K562 (cell line): ENCODE data around the gene LPAR3. TPM values are rescaled to one million over a fixed set of nuclear protein-coding genes. Genes with fewer than 3 reads are reported as not detected.

ENCODE experiments used
- ATAC-seq: fragments of 200-7000 bp; cut with Tn5 transposase; 3 replicates; pipeline ENCODE4 v1.9.1; 2020; ENCODE audit warnings: moderate library complexity
- BruUV-seq: library from RNA; stranded (reverse); fragments of 400-500 nt; replicated peaks from 2 replicates; lab custom pipeline; 2021; lab: Mats Ljungman, UMichigan
- CTCF ChIA-PET: fragments of 300-600 bp; formaldehyde crosslinking; extraction: SDS; loops from one replicate; lab custom pipeline; 2021; ENCODE audit warnings: low intra/inter-chr PET ratio; lab: Yijun Ruan, JAX
- POLR2A ChIA-PET: fragments of 300-600, 350-650 bp; sonication (Branson Sonifier 250); formaldehyde crosslinking; extraction: SDS; loops from one replicate; lab custom pipeline; 2021; ENCODE audit warnings: antibody characterized with exemption, inconsistent platforms; lab: Yijun Ruan, JAX
- DNase-seq, 4 experiments: peaks; one replicate each; pipeline versions ENCODE4 v3.0.0 to v3.0.0-alpha.2; 2011 to 2018; ENCODE audit warnings: low spot score in 3 of 4, mixed read lengths in 3 of 4; ENCODE audit errors: extremely low read depth in 1 of 4
- FAIRE-seq: peaks from 2 replicates; lab custom pipeline; 2011; peaks lifted over from hg19 to GRCh38; lab: Jason Lieb, UNC
- H2AFZ ChIP-seq: 2 replicates; pipeline ENCODE4 v1.6.0; 2011; ENCODE audit warnings: low read depth, low read length, control low read depth, inconsistent platforms
- H3K27ac ChIP-seq: fragments of 200-600 bp; 3 replicates; pipeline ENCODE4 v1.8.0; 2011; ENCODE audit warnings: low read depth, mild to moderate bottlenecking, control low read depth, inconsistent platforms, low read length, moderate library complexity, mixed read lengths; ENCODE audit errors: extremely low read depth
- H3K27me3 ChIP-seq, 2 experiments: fragments of 300-600 bp in 1 of 2; 2 replicates in 1 of 2; 3 replicates in 1 of 2; pipeline versions ENCODE4 v1.6.0 to v1.8.0; 2011; ENCODE audit warnings: inconsistent platforms in 2 of 2, low read length in 2 of 2, mild to moderate bottlenecking in 1 of 2, mixed read lengths in 1 of 2, moderate library complexity in 1 of 2; ENCODE audit not compliant: control insufficient read depth in 2 of 2, insufficient read depth in 2 of 2
- H3K36me3 ChIP-seq: fragments of 300-600 bp; 3 replicates; pipeline ENCODE4 v1.8.0; 2011; ENCODE audit warnings: mild to moderate bottlenecking, low read length, inconsistent platforms; ENCODE audit not compliant: control insufficient read depth, insufficient read depth
- H3K4me1 ChIP-seq, 2 experiments: fragments of 200-600 bp in 1 of 2; replicated peaks in 1 of 2; 2 replicates in 1 of 2; 3 replicates in 1 of 2; pipeline versions ENCODE4 v1.5.1 to v1.8.0; 2011; ENCODE audit warnings: inconsistent platforms in 2 of 2, low read length in 2 of 2, mild to moderate bottlenecking in 1 of 2, mixed read lengths in 1 of 2, moderate library complexity in 1 of 2; ENCODE audit not compliant: control insufficient read depth in 2 of 2, insufficient read depth in 2 of 2
- H3K4me2 ChIP-seq: 2 replicates; pipeline ENCODE4 v1.6.1; 2011; ENCODE audit warnings: low read length, control low read depth, inconsistent platforms, mixed read lengths; ENCODE audit not compliant: insufficient read depth
- H3K4me3 ChIP-seq: fragments of 200-600 bp; sonication (generic), shearing (Covaris generic); 2 replicates; pipeline ENCODE4 v1.5.1; 2016; ENCODE audit warnings: control low read depth, inconsistent platforms
- H3K79me2 ChIP-seq: fragments of 200-600 bp; 3 replicates; pipeline ENCODE4 v1.8.0; 2011; ENCODE audit warnings: low read length, inconsistent platforms; ENCODE audit not compliant: control insufficient read depth, insufficient read depth
- H3K9ac ChIP-seq, 2 experiments: 2 replicates each; pipeline versions ENCODE4 v1.6.0 to v1.6.1; 2011; ENCODE audit warnings: low read depth in 2 of 2, low read length in 2 of 2, control low read depth in 1 of 2, inconsistent platforms in 1 of 2, mild to moderate bottlenecking in 1 of 2, mixed read lengths in 1 of 2; ENCODE audit not compliant: insufficient read depth in 1 of 2
- H3K9me1 ChIP-seq: one replicate; pipeline ENCODE4 v1.6.0; 2011; ENCODE audit warnings: inconsistent platforms, mild to moderate bottlenecking, low read length, moderate library complexity; ENCODE audit not compliant: control insufficient read depth, insufficient read depth
- H3K9me3 ChIP-seq: replicated peaks from 2 replicates; pipeline ENCODE4 v1.5.1; 2011; ENCODE audit warnings: low read depth, low read length, inconsistent platforms; ENCODE audit not compliant: control insufficient read depth, insufficient read depth
- H4K20me1 ChIP-seq: replicated peaks from 2 replicates; pipeline ENCODE4 v1.6.1; 2011; ENCODE audit warnings: low read length, inconsistent platforms, mixed read lengths; ENCODE audit not compliant: control insufficient read depth, insufficient read depth
- CHD4 ChIP-seq: fragments of 200-600 bp; sonication (generic); IDR thresholded peaks from 3 replicates; pipeline ENCODE4 v1.6.1; 2012; ENCODE audit warnings: low read depth, mild to moderate bottlenecking, mixed read lengths, low read length, inconsistent platforms; ENCODE audit not compliant: insufficient read depth, insufficient replicate concordance, poor library complexity, severe bottlenecking
- EGR1 ChIP-seq: fragments of 450-650 bp; conservative IDR thresholded peaks from 2 replicates; pipeline ENCODE4 v1.6.1; 2017; ENCODE audit warnings: mild to moderate bottlenecking
- ELF1 ChIP-seq: fragments of 200-800 bp; sonication (Bioruptor generic); IDR thresholded peaks from 2 replicates; pipeline ENCODE4 v1.6.1; 2016; ENCODE audit warnings: missing genetic modification characterization, missing compliant biosample characterization
- FOS ChIP-seq: IDR thresholded peaks from 3 replicates; pipeline ENCODE4 v1.6.1; 2011; ENCODE audit not compliant: insufficient read length; ENCODE audit errors: extremely low read depth
- KLF1 ChIP-seq: fragments of 450-650 bp; IDR thresholded peaks from 2 replicates; pipeline ENCODE4 v1.6.1; 2016; ENCODE audit warnings: missing genetic modification characterization, missing compliant biosample characterization
- SIN3A ChIP-seq, 2 experiments: fragments of 150-350 bp in 1 of 2; IDR thresholded peaks; 2 replicates each; pipeline ENCODE4 v1.6.1; 2011 to 2016; ENCODE audit warnings: borderline replicate concordance in 2 of 2, low read depth in 2 of 2, low read length in 2 of 2, mild to moderate bottlenecking in 2 of 2, moderate library complexity in 2 of 2; ENCODE audit not compliant: control insufficient read depth in 1 of 2
- ZNF507 ChIP-seq: conservative IDR thresholded peaks from 2 replicates; pipeline ENCODE4 v1.6.1; 2017; ENCODE audit warnings: missing genetic modification characterization, missing compliant biosample characterization
- WGBS: fragments of 100-300 bp; shearing (Covaris generic); methylation state at CpG from one replicate; pipeline ENCODE4 v1.1.6; 2016; ENCODE audit warnings: low coverage, mixed read lengths; ENCODE audit not compliant: insufficient coverage; ENCODE audit errors: missing lambda C conversion rate; 5-methylcytosine and 5-hydroxymethylcytosine counted together
- in situ Hi-C: fragments of 300-500 bp; cut with MboI; formaldehyde crosslinking; loops from 4 replicates; pipeline ENCODE4 v1.15.0; 2018; ENCODE audit warnings: inconsistent platforms, mixed read lengths
- intact Hi-C: fragments of 100-400 bp; cut with micrococcal nuclease; formaldehyde crosslinking; loops from 2 replicates; pipeline ENCODE4 v1.14.2; 2022
- polyA plus RNA-seq, 8 experiments: library from polyadenylated mRNA; depleted of rRNA in 4 of 8; stranded (reverse) in 5 of 8; unstranded in 3 of 8; fragments of >200 nt; fragmentation: Nextera tagmentation in 2 of 8; fragmentation: Illumina TruSeq in 1 of 8; extraction: Ambion mirVana in 2 of 8; extraction: Trizol in 1 of 8; gene quantifications; 2 replicates each; pipeline versions ENCODE4 v1.2.1 to v1.2.3, GENCODE V29; 2011 to 2014; ENCODE audit warnings: inconsistent platforms in 1 of 8, missing spikeins in 1 of 8
- total RNA-seq, 7 experiments: library from RNA; depleted of rRNA in 6 of 7; stranded (reverse); fragments of >200 nt in 6 of 7; fragmentation: Illumina TruSeq in 2 of 7; extraction: Trizol in 2 of 7; gene quantifications; 2 replicates each; pipeline versions ENCODE4 v1.2.1 to v1.2.3, GENCODE V29; 2011 to 2021; ENCODE audit warnings: low replicate concordance in 1 of 7

Gene LPAR3
- total and polyA plus RNA-seq, 9 of the 15 experiments (the other 6 are each of a cell fraction or from before 2014, with no cell fraction given), result 0.11 TPM; not detected in 8

- FAIRE-seq (no peak), DNase-seq (no peak), ATAC-seq (no peak)
- H3K79me2 ChIP-seq, result no peaks in the 10 kb centered on the region
- intact Hi-C loops, result no loop called here
- H3K9me3 ChIP-seq, result no peaks in the 10 kb centered on the region
- no peaks in the 10 kb centered on the region for H3K9me1 ChIP-seq
- no TSS peak for BruUV-seq
- no peak for TF ChIP-seq EGR1
- no peak overlapping the region for H3K4me2 ChIP-seq
- H3K27me3 ChIP-seq, result peaks cover 0 to 15% of the 10 kb centered on the region in 2 experiments; a peak in 2 of 5 replicates
- no peak overlapping the region for H3K9ac ChIP-seq
- in situ Hi-C loops, result no loop called here
- no peak overlapping the region for H3K4me3 ChIP-seq
- H2AFZ ChIP-seq, result no peak overlapping the region
- ChIA-PET POLR2A (interaction anchor here (1.4 kb wide), 1 partner anchor 9 kb away, joined by 4 read pairs; no protein-coding TSS in a partner anchor), CTCF (no interaction called here)
- no peak overlapping the region for H3K27ac ChIP-seq
- H3K36me3 ChIP-seq, result no peaks in the 10 kb centered on the region
- no peaks in the 10 kb centered on the region for H4K20me1 ChIP-seq
- no peaks in the 10 kb centered on the region for H3K4me1 ChIP-seq
Observed at GRCh38 chr1:84846387-84846786, 46.6 kb downstream of the LPAR3 start.

DNA sequence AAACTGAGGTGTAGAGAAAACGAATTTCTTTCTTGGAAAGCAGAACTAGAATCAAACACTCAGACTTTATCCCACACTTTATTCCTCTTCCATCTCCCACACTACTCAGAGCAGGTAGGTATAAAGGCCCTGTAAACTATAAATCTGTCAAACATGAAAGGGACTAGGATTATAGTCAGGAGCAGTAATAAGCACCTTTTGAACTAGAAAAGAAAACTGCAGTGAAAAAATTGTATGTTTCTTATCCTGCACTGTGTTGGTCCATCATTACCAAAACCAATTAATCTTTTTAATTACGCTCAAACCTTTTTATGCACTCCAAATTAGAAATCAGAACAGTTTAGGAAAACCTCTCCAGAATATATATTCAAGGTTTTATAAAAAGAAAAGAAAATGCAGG, 47.6 kb downstream of the LPAR3 start:
- Histone ChIP-seq H3K27ac (no peak overlapping the region), H3K36me3 (no peaks in the 10 kb centered on the region), H3K4me3 (no peak overlapping the region), H3K27me3 (peaks cover 0 to 11% of the 10 kb centered on the region in 2 experiments; a peak in 2 of 5 replicates), H3K9me3 (no peaks in the 10 kb centered on the region), H2AFZ (no peak overlapping the region), H3K9ac (no peak overlapping the region), H4K20me1 (no peaks in the 10 kb centered on the region), H3K9me1 (no peaks in the 10 kb centered on the region), H3K4me1 (no peaks in the 10 kb centered on the region), H3K4me2 (no peak overlapping the region), H3K79me2 (no peaks in the 10 kb centered on the region)
- WGBS, result 0% methylated on average over 2 of the region's 2 CpGs
- DNase-seq (no peak), FAIRE-seq (no peak), ATAC-seq (no peak)
- BruUV-seq, result no TSS peak
- TF ChIP-seq KLF1 (no peak), FOS (no peak), ELF1 (tag) (no peak), SIN3A (IDR thresholded peaks at IDR 0.05; ENCODE audit: borderline replicate concordance in 2 of 2, control insufficient read depth in 1 of 2, low read depth in 2 of 2, low read length in 2 of 2) (no peak), CHD4 (no peak), ZNF507 (tag) (no peak)
- in situ Hi-C loops, result no loop called here
- intact Hi-C loops, result no loop called here
- CTCF ChIA-PET, result no interaction called here
- POLR2A ChIA-PET, result no interaction called here
